Neural cell (in vitro differentiated cells): ENCODE results near the gene TP53AIP1. TPM values are rescaled to one million over a fixed set of nuclear protein-coding genes. Genes with fewer than 3 reads are reported as not detected.

Experiments
- H2AFZ ChIP-seq: fragments of 200-600, 300-800 bp; sonication (generic), shearing (Covaris generic); 2 replicates; pipeline ENCODE4 v1.6.0; 2014; ENCODE audit warnings: low read depth, mild to moderate bottlenecking, antibody characterized with exemption, low read length, moderate library complexity
- H3F3A ChIP-seq: fragments of 200-600 bp; shearing (Covaris generic); 2 replicates; pipeline ENCODE4 v1.6.1; 2016; ENCODE audit warnings: mild to moderate bottlenecking, moderate library complexity, mixed read lengths, antibody characterized with exemption, low read length; ENCODE audit not compliant: insufficient read depth, poor library complexity, severe bottlenecking
- H3K27ac ChIP-seq: fragments of 200-600, 300-800 bp; sonication (generic), shearing (Covaris generic); 2 replicates; pipeline ENCODE4 v1.5.1; 2014; ENCODE audit warnings: mild to moderate bottlenecking, low read length, moderate library complexity
- H3K27me3 ChIP-seq: fragments of 300-800, 200-600 bp; sonication (generic), shearing (Covaris generic); 2 replicates; pipeline ENCODE4 v1.6.0; 2014; ENCODE audit warnings: mild to moderate bottlenecking, low read depth, low read length, moderate library complexity; ENCODE audit not compliant: insufficient read depth
- H3K36me3 ChIP-seq: fragments of 300-800, 200-600 bp; sonication (generic), shearing (Covaris generic); 2 replicates; pipeline ENCODE4 v1.5.1; 2014; ENCODE audit warnings: mild to moderate bottlenecking, antibody characterized with exemption, low read length, moderate library complexity; ENCODE audit not compliant: insufficient read depth
- H3K4me2 ChIP-seq: fragments of 300-800, 200-600 bp; sonication (generic), shearing (Covaris generic); 2 replicates; pipeline ENCODE4 v1.6.0; 2014; ENCODE audit warnings: mild to moderate bottlenecking, low read length
- H3K4me3 ChIP-seq: fragments of 300-800, 200-600 bp; sonication (generic), shearing (Covaris generic); 2 replicates; pipeline ENCODE4 v1.5.1; 2014; ENCODE audit warnings: mild to moderate bottlenecking, low read length, moderate library complexity
- H3K79me2 ChIP-seq: fragments of 200-600 bp; shearing (Covaris generic); replicated peaks from 2 replicates; pipeline ENCODE4 v1.6.0; 2014; ENCODE audit warnings: mild to moderate bottlenecking, low read length, moderate library complexity; ENCODE audit not compliant: insufficient read depth
- H3K9ac ChIP-seq: fragments of 300-800, 200-600 bp; sonication (generic), shearing (Covaris generic); 2 replicates; pipeline ENCODE4 v1.6.1; 2016; ENCODE audit warnings: mild to moderate bottlenecking, low read length, mixed read lengths
- H3K9me2 ChIP-seq: fragments of 200-600 bp; shearing (Covaris generic); 2 replicates; pipeline ENCODE4 v1.6.1; 2016; ENCODE audit warnings: mild to moderate bottlenecking, low read length, mixed read lengths; ENCODE audit not compliant: insufficient read depth
- H3K9me3 ChIP-seq: fragments of 200-600, 300-800 bp; sonication (generic), shearing (Covaris generic); 2 replicates; pipeline ENCODE4 v1.6.1; 2016; ENCODE audit warnings: mild to moderate bottlenecking, mixed run types, low read length, moderate library complexity, mixed read lengths
- H4K20me1 ChIP-seq: fragments of 200-600 bp; shearing (Covaris generic); 2 replicates; pipeline ENCODE4 v1.6.1; 2016; ENCODE audit warnings: mild to moderate bottlenecking, mixed run types; ENCODE audit not compliant: insufficient read depth
- EP300 ChIP-seq: fragments of 450-650 bp; conservative IDR thresholded peaks from 2 replicates; pipeline ENCODE4 v1.6.1; 2014; ENCODE audit warnings: antibody characterized with exemption, mild to moderate bottlenecking, moderate library complexity; ENCODE audit not compliant: poor library complexity, severe bottlenecking
- EZH2 ChIP-seq: fragments of 200-600, 300-800 bp; shearing (Covaris generic), sonication (generic); IDR thresholded peaks from 2 replicates; pipeline ENCODE4 v1.6.1; 2014; ENCODE audit warnings: antibody characterized with exemption, low read length, borderline replicate concordance, mild to moderate bottlenecking; ENCODE audit not compliant: insufficient read depth, poor library complexity, severe bottlenecking
- MXI1 ChIP-seq: fragments of 450-650 bp; conservative IDR thresholded peaks from 2 replicates; pipeline ENCODE4 v1.6.1; 2014; ENCODE audit warnings: antibody characterized with exemption, mild to moderate bottlenecking; ENCODE audit not compliant: poor library complexity, severe bottlenecking
- POLR2AphosphoS5 ChIP-seq: IDR thresholded peaks from 2 replicates; pipeline ENCODE4 v1.6.1; 2012
- RAD21 ChIP-seq: fragments of 450-650 bp; conservative IDR thresholded peaks from 2 replicates; pipeline ENCODE4 v1.6.1; 2014; ENCODE audit warnings: antibody characterized with exemption, mild to moderate bottlenecking, moderate library complexity
- SMC3 ChIP-seq: fragments of 450-650 bp; conservative IDR thresholded peaks from 2 replicates; pipeline ENCODE4 v1.6.1; 2014; ENCODE audit warnings: antibody characterized with exemption, mild to moderate bottlenecking, moderate library complexity; ENCODE audit not compliant: poor library complexity
- TAF1 ChIP-seq: IDR thresholded peaks from 2 replicates; pipeline ENCODE4 v1.6.1; 2012; ENCODE audit warnings: low read depth
- polyA plus RNA-seq: library from polyadenylated mRNA; depleted of rRNA; stranded (reverse); fragments of >200 nt; gene quantifications from 2 replicates; pipeline ENCODE4 v1.2.3, GENCODE V29; 2014
- TF ChIP-seq, protein P1 (sequence below): IDR thresholded peaks from 2 replicates; pipeline ENCODE4 v1.6.1; 2012; ENCODE audit warnings: borderline replicate concordance
- TF ChIP-seq, protein P2 (sequence below): fragments of 450-650 bp; IDR thresholded peaks from 2 replicates; pipeline ENCODE4 v1.5.1; 2014; ENCODE audit warnings: antibody characterized with exemption, mild to moderate bottlenecking, moderate library complexity; ENCODE audit not compliant: poor library complexity, severe bottlenecking

The TP53AIP1 gene
- polyA plus RNA-seq, 1 donor from 2014 or later: 0.68 TPM

DNA sequence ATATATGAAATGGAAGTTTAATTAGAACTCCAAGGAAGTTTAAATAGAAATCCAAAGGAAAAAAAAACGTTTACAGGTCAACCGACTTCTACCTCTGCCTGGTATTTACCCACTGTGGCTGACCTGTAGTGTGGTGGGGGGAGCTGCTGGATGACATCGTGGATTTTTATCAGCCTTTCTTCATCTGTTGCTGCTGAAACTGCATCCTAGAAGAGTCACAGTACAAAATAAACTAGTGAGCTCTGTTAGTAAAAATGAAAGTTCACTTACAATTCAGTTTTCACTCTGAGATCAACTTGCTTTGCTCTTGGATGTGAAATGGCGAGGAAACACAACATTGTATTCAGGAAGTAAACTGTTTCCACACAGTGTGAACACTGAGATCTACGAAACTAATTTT lies 43.2 kb upstream of the TP53AIP1 start:
- H4K20me1 ChIP-seq: no peaks in the 10 kb centered on the region
- H3K9ac ChIP-seq: no peak overlapping the region
- no peak overlapping the region for H3K27ac ChIP-seq
- H3K4me3 ChIP-seq: no peak overlapping the region
- no peaks in the 10 kb centered on the region for H3K27me3 ChIP-seq
- H3K79me2 ChIP-seq: no peaks in the 10 kb centered on the region
- H3K9me2 ChIP-seq: no peaks in the 10 kb centered on the region
- no peaks in the 10 kb centered on the region for H3K9me3 ChIP-seq
- no peaks in the 10 kb centered on the region for H3K36me3 ChIP-seq
- no peak for TF ChIP-seq MXI1
- no peak for TF ChIP-seq EZH2
- TF ChIP-seq, protein P1, sequence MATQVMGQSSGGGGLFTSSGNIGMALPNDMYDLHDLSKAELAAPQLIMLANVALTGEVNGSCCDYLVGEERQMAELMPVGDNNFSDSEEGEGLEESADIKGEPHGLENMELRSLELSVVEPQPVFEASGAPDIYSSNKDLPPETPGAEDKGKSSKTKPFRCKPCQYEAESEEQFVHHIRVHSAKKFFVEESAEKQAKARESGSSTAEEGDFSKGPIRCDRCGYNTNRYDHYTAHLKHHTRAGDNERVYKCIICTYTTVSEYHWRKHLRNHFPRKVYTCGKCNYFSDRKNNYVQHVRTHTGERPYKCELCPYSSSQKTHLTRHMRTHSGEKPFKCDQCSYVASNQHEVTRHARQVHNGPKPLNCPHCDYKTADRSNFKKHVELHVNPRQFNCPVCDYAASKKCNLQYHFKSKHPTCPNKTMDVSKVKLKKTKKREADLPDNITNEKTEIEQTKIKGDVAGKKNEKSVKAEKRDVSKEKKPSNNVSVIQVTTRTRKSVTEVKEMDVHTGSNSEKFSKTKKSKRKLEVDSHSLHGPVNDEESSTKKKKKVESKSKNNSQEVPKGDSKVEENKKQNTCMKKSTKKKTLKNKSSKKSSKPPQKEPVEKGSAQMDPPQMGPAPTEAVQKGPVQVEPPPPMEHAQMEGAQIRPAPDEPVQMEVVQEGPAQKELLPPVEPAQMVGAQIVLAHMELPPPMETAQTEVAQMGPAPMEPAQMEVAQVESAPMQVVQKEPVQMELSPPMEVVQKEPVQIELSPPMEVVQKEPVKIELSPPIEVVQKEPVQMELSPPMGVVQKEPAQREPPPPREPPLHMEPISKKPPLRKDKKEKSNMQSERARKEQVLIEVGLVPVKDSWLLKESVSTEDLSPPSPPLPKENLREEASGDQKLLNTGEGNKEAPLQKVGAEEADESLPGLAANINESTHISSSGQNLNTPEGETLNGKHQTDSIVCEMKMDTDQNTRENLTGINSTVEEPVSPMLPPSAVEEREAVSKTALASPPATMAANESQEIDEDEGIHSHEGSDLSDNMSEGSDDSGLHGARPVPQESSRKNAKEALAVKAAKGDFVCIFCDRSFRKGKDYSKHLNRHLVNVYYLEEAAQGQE: no peak
- no peak for TF ChIP-seq EP300
- no peak for TF ChIP-seq TAF1
- no peak for TF ChIP-seq POLR2AphosphoS5
- TF ChIP-seq, protein P2, sequence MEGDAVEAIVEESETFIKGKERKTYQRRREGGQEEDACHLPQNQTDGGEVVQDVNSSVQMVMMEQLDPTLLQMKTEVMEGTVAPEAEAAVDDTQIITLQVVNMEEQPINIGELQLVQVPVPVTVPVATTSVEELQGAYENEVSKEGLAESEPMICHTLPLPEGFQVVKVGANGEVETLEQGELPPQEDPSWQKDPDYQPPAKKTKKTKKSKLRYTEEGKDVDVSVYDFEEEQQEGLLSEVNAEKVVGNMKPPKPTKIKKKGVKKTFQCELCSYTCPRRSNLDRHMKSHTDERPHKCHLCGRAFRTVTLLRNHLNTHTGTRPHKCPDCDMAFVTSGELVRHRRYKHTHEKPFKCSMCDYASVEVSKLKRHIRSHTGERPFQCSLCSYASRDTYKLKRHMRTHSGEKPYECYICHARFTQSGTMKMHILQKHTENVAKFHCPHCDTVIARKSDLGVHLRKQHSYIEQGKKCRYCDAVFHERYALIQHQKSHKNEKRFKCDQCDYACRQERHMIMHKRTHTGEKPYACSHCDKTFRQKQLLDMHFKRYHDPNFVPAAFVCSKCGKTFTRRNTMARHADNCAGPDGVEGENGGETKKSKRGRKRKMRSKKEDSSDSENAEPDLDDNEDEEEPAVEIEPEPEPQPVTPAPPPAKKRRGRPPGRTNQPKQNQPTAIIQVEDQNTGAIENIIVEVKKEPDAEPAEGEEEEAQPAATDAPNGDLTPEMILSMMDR: no peak
- no peak for TF ChIP-seq RAD21
- TF ChIP-seq SMC3: no peak
- no peaks in the 10 kb centered on the region for H3F3A ChIP-seq
- H3K4me2 ChIP-seq: no peak overlapping the region
- H2AFZ ChIP-seq: no peak overlapping the region

DNA sequence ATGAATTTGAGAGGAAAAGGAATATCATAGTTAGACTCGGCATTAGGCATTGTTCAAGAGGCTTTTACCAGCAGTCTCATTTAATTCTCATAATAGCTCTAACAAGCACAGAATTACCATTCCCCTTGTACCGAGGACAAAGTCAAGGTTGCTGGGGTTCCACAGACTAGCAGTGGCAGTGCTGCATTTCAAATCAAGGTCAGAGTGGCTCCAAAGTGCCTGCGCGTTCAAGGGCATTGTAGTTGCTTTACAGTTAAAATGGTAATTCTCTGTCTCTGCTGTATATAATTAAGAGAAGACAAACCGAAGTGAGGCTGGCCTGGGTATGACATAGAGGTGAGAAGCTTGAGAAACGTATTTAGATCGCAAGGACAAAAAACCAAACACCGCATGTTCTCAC lies 40.4 kb upstream of the TP53AIP1 start:
- TF ChIP-seq POLR2AphosphoS5 (no peak), RAD21 (no peak), EP300 (no peak)
- Histone ChIP-seq H3K9me3 (no peaks in the 10 kb centered on the region), H3F3A (no peaks in the 10 kb centered on the region), H3K4me2 (no peak overlapping the region), H3K27ac (no peak overlapping the region), H2AFZ (no peak overlapping the region), H3K4me3 (no peak overlapping the region), H3K9me2 (no peaks in the 10 kb centered on the region), H3K36me3 (no peaks in the 10 kb centered on the region), H3K79me2 (no peaks in the 10 kb centered on the region), H3K9ac (no peak overlapping the region), H4K20me1 (no peaks in the 10 kb centered on the region), H3K27me3 (no peaks in the 10 kb centered on the region)

DNA sequence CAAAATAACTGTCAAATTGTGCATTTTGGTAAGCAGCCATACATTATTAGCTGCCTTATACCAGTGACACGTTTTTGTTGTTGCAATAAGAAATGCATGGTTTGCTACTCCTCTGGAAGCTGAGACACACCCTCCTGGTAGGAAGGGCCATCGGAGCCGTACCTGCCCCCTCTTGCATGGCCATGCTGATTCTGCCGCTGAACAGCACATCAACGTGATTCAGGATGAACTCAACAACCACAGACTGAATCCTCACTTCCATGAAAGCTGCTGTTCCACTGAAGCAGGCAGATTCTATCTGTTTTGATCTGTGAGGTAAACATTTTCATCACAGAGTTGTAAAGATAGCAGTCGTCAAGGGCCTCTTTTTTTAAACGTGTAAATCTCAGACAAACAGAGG lies 38.6 kb upstream of the TP53AIP1 start:
- no peak for TF ChIP-seq SMC3
- TF ChIP-seq, protein P2: no peak
- Histone ChIP-seq H3K36me3 (no peaks in the 10 kb centered on the region), H3K4me3 (no peak overlapping the region), H3K27ac (no peak overlapping the region), H3F3A (no peaks in the 10 kb centered on the region), H3K9me2 (no peaks in the 10 kb centered on the region), H3K4me2 (no peak overlapping the region), H3K27me3 (no peaks in the 10 kb centered on the region), H2AFZ (no peak overlapping the region), H3K79me2 (no peaks in the 10 kb centered on the region), H3K9ac (no peak overlapping the region), H4K20me1 (no peaks in the 10 kb centered on the region), H3K9me3 (no peaks in the 10 kb centered on the region)
